ENCODE measurements around the gene FRMD4A.
"Not testable (repeated sequence)": the region's sequence is repeated elsewhere in the genome, so short reads cannot be mapped to it uniquely, and the experiment has no call there.

Gene FRMD4A

DNA sequence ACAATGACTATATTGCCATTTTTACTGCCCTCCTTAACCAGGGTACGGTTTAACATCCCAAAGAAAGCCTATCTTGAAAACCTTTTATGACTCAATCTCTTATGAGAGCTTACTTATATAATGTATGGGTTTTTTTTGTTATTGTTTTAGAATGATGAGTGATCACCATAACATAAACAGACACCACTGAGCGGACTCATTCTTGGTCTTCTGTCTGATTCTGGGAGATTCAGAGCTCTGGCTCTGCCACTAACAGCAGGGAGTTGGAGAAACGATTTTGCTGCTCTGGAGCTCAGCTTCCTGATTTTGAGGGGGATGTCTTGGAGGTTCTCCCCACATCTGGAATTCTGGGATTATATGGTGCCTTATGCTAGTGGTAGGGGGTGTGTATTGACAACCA, 244.1 kb downstream of the FRMD4A start:
- DNase-seq, result no peak

DNA sequence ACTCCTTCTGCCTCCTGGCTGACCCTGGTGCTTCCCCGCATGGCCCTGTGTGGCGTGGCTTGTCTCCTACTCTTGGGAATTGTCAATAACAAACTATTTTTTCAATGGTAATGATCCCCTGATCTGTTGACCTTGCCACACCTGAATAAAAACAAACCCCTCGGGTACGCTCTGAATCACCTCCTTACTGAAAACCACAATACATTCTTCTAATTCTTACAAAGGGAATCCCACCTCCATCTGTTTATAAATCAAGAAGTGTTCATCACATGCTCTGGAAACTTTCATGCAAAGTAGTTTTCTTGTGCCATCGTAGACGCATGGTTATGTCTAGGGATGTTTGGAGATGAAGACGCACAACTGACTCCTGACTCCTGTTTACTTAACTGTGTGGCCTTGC, 245.8 kb downstream of the FRMD4A start:
- no peak for DNase-seq

DNA sequence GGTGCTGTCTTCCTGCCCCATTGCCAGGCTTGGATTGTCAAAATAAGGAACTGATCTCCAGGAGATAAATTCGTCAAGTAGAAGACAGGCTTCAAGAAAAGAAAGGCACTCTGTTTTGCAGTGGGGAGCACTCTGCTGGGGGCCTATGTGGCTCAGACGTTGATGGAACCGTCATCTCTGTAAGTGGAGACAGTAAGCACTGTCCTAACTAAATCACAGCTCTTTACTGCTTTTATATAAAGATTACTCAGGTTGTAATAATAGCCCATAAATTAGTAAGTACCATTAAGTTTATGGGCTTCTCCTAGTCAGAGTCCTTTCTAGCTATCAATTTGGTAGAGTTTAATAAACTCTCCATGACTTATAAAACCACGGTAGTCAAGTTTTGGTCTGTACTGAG, 249.9 kb downstream of the FRMD4A start:
- DNase-seq, result no peak

DNA sequence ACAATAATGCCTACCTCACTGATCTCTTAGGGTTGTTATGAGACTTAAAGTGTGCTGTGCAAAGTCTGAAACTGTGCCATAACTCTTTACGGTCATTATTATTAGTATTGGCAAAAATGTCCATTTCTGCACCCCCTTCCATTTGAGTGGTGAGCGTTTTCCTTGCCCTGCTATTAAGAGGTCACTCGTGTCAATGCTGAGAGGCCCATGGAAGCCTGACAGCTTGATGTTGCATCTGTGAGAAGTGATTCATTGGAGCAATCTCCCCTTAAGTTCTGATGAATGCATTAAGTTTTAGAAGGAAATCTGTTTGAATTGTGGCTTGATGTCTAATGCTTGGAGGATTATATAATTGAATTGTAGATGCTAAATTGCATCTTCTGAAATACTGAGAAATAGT, 253.3 kb downstream of the FRMD4A start:
- DNase-seq, result no peak

DNA sequence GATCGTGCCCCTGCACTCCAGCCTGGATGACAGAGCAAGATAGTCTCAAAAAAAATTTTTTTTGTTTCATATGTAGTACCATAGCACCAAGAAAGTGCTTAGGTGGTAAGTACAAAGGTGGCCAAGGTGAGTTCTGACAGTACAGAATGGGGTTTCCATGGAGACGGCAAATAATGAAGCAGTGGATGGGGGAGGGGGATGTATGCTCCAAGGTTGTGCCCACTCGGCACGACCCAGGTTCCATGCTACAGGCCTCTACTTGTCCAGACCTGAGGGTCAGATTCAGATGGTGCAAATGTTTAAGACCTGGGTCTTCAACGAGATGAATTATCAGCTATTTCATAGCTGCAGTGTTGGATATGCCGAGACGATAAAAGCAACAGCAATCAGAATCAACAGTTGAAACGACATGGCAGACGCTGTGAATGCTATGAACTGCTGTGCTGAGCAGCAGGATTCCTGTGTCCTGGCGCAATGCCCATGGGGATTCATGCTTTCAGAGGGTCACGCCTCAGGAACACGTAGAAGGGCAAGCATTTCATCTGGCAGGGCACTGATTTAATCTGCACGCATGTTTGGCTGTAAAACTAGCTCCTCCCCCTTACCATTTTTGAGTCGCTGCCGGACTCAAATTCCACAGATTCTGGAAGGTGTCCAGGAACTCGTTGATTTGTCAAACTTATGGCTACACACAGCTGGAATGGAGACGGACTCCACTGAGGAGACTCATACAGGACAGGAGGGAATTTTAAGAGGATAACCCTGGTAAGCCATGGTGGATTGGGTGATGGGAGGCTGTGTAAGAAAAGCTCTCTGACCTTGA, 256.5 kb downstream of the FRMD4A start:
- no peak for DNase-seq

DNA sequence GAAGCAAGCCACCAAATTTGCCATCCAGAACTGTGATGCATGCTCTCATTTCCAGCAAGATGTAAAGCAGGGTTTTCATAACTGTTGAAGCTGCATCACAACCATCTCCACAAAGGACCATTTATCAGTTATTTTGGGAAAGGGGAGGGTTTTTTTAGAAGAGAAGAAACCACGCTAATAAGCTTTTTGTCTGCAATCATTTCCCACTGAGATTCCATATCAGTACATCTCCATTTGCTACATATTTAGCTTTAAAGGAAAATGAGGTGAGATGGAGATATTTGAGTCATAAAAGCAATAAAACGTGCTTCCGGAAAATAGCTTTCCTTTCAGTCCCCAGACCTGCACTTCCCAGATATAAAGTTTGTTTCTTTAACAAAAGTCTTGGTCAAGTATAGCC, 258.2 kb downstream of the FRMD4A start:
- no peak for DNase-seq

DNA sequence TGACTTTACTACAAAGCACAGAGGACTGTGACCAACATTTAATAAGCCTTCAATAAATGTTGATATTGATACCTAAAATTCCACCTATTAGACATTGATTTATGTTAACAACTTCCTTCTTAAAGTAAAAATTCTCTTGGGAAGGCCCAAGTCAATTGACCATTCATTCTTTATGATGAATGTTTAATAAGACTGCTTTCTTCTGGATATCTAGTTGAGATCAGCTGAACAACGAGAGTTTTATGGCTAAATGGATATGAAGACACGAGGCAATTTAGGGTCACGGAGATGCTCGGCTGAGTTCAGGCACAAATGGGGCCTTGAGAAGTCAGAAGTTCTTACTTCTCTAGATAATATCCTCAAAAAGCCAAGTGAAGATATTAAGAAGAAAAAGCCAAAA, 258.8 kb downstream of the FRMD4A start:
- no peak for DNase-seq

DNA sequence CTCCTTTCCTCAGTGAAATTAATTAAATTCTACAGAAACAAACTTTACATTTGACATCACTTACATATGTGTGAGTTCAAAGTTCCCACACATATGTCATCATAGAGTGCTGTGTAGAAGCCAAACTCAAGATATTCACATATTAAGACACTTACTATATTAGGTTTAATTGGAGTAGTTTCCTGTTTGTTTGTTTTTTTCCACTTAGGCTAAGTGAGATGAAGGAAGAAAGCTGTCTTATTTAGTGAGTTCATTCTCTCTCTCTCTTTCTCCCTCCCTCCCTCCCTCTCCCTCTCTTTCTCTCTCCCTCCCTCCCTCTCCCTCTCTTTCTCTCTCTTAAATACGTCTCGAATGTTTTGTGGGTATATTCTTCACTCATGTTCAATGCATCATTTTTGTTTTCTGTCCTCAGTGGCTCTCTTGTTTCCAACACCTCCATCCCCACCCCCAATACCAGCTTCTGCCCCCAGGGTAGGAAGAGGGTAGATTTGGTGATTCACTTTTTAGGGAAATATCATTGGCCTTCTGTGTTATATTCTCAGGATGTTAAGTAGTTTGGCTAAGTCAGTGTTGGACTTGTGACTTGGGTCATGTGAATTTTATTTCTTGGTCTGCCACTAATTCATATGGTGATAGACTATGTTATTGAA, 262.0 kb downstream of the FRMD4A start:
- DNase-seq, result no peak

DNA sequence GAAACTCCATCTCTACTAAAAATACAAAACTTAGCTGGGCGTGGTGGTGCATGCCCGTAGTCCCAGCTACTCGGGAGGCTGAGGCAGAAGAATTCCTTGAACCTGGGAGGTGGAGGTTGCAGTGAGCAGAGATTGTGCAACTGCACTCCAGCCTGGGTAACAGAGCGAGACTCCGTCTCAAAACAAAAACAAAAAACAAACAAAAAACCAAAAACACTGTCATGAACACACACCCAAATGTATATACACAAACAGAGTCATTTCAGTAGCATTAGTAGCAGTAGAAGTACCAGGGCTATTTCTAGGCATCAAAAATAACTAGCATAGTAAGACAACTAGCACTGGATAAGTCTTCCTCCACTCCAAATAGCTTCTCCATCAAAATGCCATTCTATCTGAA, 263.1 kb downstream of the FRMD4A start:
- DNase-seq, result not testable (repeated sequence)

DNA sequence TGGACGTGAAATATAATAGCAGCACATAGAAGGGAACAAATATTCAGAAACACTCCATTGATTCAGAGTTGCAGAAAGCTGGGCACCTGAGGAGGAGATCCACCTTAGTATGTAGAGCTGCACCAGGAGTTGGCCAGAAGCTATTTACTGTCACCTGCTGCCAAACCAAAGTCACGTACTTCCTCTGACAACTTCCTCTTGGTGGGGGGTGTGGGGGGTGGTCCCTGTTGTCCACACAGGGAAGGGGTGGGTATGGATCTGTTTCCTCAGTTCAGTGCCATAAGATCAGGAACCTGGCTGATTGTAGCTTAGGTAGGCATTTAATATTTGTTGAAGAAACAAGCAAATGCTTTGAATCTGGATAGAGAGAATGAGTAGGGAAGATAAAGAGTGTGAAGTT, 264.6 kb downstream of the FRMD4A start:
- DNase-seq, result no peak

DNA sequence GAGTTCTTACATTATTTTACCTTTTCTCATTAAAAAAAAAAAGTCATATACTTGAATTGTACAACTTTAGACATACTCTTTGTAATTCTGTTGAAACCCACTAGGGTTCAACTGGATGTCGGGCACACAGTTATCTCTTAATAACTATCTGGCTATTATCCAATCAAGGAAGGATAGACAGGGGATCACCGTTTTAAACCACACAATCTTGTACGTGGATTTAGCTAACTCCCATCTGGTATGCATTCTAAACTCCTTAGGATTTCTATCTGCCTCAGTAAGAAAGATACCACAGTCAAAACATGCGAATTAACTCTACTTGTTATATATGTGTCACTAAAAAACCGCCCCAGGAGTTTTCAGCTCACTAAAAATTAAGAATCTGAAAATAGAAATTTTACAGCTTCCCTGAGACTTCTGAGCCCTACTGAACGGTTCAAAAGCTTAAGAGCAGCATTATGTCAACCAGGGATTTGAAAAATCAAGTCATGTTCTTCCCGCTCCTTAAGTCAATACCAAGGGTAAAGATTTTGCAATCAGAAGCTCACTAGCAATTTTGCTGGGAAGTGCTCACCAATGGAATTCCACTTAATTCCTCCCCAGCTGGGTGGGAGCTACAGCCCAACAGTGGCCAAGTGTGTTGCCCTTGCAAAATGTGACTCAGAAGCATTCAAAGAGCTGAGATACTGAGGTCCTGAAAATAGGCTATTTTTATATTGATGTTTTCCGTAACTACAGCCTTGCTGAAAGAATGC, 267.0 kb downstream of the FRMD4A start:
- no peak for DNase-seq

DNA sequence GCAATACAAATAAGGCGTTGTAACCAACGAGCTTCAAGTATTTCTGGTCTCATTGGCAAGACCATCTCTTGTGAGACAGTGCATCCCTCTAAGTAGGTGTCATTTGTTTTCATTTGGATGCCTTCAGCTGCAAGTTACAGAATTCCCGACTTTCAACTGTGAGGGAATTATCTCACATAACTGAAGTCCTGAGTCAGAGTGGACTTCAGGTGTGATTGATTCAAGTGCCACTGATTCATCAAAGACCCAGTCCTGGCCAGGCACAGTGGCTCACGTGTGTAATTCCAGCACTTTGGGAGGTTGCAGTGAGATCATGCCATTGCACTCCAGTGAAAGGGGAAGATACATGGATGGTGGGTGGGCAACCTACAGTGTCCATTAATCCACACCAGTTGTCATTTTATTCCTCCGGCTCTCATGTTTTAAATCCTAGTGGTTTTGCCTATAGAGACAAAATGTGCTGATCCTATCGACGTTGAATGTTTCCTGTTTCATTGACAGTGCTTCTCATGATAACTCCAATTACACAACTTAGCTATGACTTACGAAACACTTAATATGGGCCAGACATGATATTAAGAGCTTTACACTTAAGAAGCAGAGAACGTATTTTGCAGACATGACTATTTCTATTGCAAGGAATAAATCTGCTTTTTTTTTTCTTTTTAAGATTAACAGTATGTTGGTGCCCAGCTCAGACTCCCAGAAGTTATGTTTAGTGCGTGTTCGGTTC, 268.0 kb downstream of the FRMD4A start:
- no peak for DNase-seq

DNA sequence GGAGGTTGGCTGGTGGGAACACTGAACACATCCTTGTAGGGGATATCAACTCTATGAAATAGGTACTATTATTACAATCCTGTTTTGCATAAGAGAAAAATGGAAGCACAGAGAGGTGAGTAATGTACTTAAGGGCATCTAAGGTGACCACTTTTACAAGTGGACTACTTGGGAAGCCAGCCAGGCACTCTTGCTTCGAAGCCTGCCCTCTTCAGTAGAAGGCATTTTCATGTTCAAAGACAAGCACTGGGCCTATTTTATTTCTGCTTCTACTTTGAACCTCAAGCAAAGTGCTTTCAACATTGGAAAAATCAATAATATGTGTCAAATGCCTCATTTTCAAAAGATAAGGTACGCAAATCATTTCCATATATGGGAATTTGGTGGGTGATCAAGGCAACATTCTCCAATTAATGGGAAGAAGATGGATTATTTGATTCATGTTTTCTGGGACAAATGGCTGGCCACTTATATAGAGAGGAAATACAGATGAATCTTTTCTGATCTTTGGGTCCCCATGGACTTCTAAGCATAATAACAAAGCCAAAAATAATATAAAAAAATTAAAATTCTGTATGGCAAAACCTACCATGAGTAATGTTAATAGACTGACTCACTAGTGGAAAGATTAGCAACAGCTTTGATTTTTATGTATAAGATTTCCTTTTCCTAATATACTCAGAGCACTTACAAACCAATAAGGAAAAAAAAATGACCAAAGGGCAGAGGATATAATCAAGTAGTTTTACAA, 270.2 kb downstream of the FRMD4A start:
- no peak for DNase-seq

DNA sequence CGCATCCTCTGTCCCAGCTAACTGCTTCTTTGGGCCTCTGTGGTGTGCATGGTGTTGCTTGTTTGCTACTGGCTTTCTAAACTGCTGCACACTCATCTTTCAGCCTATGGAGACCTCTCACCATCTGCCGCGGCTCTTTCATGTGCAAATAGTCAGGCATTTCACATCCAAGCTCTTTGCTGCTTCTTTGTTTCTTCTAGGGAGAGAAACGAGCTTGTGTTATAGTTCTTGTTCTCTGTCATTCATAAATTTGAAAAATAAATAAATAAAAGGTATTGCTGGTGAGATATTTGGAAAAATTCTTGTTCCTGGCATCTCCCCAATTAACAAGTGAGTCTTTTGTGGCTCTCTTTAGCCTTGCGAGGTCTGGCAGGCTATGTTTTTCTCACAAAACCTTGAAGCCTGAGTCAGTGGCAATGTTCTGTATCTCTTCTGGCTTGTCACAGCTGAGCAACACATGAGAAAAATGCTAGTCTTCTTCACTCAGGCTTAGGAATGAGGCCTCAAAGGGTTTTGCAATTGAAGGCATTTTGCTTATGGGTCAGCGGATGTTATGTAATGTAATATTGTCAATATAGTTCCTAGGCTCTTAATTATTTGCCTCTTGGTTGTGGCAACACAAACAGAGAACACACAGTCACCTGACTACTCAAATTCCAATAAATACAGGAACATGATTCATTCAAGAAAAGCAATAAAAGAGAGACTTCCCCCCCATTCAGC, 274.0 kb downstream of the FRMD4A start:
- no peak for DNase-seq

DNA sequence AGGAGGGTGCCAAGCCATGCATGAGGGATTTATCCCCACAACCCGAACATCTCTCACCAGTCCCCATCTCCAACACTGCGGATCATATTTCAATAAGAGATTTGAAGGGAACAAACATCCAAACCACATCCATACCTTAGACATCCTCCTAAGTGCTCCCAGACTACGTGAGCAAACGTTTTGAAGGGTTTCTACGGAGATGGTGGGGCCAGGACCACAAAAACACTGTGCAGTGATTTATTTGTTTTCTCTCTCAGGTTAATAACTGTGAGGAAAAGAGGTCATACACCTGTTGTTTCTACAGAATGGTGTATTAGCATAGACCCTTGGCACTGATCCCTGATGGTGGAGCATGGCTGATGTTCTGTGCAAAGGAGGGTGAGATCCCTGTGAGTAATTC, 277.8 kb downstream of the FRMD4A start:
- no peak for DNase-seq

DNA sequence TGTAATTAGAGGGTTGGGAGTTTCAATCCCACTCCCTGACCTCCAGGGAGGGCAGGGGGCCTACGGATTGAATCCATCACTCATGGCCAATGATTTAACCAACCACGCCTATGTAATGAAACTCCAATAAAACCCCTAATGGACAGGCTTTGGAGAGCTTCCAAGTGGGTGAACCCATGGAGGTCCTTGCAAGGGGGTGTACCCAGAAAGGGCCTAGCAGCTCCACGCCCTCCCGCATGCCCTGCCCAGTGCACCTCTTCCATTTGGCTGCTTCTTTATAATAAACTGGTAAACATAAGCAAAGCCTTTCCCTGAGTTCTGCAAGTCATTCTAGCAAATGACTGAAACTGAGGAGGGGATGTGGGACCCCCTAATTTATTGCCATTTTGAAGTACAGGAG, 280.1 kb downstream of the FRMD4A start:
- DNase-seq, result no peak

DNA sequence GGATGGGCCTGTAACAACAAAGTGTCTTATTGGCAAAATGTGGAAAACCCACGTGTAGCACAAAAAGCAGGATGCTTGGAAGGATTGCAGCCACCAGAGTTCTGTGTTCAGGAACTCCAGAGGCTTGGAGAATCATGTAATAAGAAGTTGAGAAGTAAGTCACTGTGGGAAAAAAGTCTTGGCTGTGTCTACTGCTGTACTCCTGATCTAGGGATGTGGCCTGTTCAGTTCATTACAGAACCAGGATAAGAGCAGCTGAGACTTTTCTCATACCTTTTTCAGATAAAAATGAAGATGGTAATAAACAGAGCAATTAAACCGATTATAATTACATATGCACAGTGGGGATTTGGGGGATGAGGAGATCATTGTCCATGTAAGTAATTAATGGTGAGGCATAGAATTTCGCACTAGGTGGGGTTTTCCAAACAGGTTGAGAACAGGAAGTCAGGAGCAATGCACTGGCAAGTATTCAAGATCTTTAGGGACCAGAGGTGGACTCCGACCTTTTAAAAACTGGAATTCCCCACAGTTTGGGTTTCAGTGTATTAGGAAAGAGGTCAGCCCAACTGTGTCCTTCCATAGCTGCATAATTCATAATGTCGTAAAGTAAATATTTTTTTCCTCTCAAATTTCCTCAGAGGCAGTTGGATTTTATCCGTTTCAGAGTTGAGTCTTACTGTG, 281.7 kb downstream of the FRMD4A start:
- no peak for DNase-seq

DNA sequence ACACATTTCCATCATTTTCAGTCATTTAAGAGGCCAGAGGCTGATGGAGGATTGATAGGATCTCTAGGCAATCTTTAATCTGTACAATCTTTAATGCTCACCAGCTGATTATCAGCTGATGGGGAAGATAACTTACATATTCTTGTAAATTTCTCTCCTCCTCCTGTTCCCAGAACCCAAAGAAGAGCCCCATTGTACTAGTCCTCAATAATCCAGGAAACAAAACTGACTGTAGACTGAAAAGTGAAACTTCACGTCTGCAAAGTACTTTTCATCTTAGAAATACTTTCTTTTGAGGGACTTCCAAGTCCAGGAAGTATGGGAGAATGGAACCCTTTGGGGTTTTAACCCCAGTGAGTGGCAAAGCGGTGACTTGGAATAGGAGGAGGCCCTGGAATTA, 283.3 kb downstream of the FRMD4A start:
- DNase-seq, result no peak

DNA sequence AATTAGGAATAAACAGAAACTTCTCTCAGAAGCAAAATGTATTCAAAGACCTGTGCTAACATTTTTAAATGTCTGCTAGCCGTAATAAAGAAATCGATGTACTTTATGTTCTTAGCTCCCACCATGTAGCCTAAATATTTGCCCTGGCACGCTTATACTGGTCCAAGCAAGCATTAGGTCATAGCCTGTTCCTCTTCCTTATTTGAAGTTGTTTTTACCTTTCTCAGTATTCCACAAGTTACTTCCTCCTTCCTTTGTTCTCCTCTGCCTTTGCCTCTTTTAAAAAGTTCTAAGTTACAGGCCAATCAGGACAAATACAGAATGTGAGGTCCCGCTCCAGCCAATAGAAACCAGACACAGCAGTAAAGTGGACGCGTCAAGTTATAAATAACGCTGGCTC, 288.7 kb downstream of the FRMD4A start:
- DNase-seq, result not testable (repeated sequence)

DNA sequence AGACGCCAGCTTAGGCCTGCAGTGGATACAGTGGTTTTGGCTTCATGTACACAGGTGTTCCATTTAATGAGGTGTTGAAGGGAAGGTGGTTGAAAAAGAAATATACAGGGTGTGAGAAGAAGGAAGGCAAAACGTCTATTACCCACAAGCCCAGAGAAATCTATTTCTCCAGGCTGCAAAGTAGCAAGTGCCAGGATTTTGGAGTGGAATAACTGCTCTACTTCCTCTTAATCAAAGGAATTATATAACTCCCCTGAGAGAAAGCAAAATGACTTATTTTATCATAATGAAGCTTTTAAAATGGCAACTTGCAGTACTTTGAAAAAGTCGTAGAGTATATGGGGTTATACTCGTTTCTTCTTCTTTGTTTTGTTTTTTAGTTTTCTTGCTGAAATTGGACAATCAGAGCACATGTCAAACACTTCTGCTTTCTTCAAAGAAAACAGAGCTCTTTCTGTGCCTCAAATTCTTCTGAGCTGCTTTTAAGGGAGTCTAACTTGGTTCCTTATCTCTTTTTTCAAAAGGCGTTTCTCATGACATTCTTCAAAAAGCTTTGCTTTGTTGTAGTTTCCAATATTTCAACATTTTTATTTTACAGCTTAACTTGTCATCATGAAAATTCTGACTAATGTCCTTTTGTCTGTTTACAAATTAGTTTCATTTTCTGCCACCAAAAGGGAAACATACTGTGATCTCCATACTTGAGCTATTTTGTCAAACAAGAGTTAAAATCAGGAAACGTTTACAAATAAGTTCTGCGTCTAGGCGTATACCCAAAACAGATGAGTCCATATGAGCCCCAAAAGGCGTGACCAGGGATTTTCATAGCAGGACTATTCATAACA, 289.7 kb downstream of the FRMD4A start:
- DNase-seq, result no peak
